Sigmoid colon (tissue), 7 donors: Measurements from ENCODE around the gene CABLES2. TPM values are rescaled to one million over a fixed set of nuclear protein-coding genes. Genes with fewer than 3 reads are reported as not detected.

Source experiments
- DNase-seq: peaks from one replicate; pipeline ENCODE4 v3.0.0-alpha.2; 2019
- H3K27ac ChIP-seq, 4 donors: fragments of 200-600 bp; sonication (generic); one replicate each; pipeline ENCODE4 v1.5.1; 2016 to 2019; ENCODE audit warnings: mild to moderate bottlenecking in 1 of 4
- H3K27me3 ChIP-seq, 3 donors: fragments of 200-600 bp; sonication (generic); one replicate each; pipeline ENCODE4 v1.5.1; 2019; ENCODE audit warnings: mild to moderate bottlenecking in 1 of 3
- H3K36me3 ChIP-seq, 4 donors: fragments of 200-600 bp; sonication (generic); one replicate each; pipeline ENCODE4 v1.5.1; 2016 to 2019
- H3K4me1 ChIP-seq, 4 donors: fragments of 200-600 bp; sonication (generic); one replicate each; pipeline ENCODE4 v1.5.1; 2017 to 2019
- H3K4me3 ChIP-seq, 4 donors: fragments of 200-600 bp; sonication (generic); one replicate each; pipeline ENCODE4 v1.5.1; 2017 to 2019; ENCODE audit warnings: mild to moderate bottlenecking in 2 of 4, moderate library complexity in 1 of 4
- H3K9me3 ChIP-seq, 4 donors: fragments of 200-600 bp in 3 of 4; sonication (generic) in 3 of 4; one replicate each; pipeline versions ENCODE4 v1.5.1 to v1.6.1; 2013 to 2019
- CTCF ChIP-seq, 4 experiments: fragments of 450-650 bp in 3 of 4; fragments of 200-600 bp in 1 of 4; IDR thresholded peaks; one replicate each; pipeline ENCODE4 v1.5.1; 2016 to 2019; ENCODE audit warnings: antibody characterized with exemption in 4 of 4, mild to moderate bottlenecking in 3 of 4, moderate library complexity in 2 of 4
- EP300 ChIP-seq, 4 donors: sonication (generic); formaldehyde crosslinking; IDR thresholded peaks; one replicate each; pipeline ENCODE4 v1.6.1; 2017; ENCODE audit warnings: antibody characterized with exemption in 4 of 4
- POLR2A ChIP-seq, 2 donors: fragments of 450-650 bp; IDR thresholded peaks; one replicate each; pipeline ENCODE4 v1.6.1; 2016; ENCODE audit warnings: antibody characterized with exemption in 2 of 2, mild to moderate bottlenecking in 2 of 2, moderate library complexity in 2 of 2
- POLR2AphosphoS5 ChIP-seq, 4 donors: sonication (generic); formaldehyde crosslinking; IDR thresholded peaks; one replicate each; pipeline ENCODE4 v1.6.1; 2017; ENCODE audit warnings: antibody characterized with exemption in 4 of 4
- WGBS, 2 donors: extraction: QIAGEN DNeasy Blood & Tissue Kit; methylation state at CpG; one replicate each; pipeline ENCODE4 v1.1.7; 2013; 5-methylcytosine and 5-hydroxymethylcytosine counted together
- intact Hi-C: fragments of 100-400 bp; cut with DNase I; formaldehyde crosslinking; loops from one replicate; pipeline ENCODE4 v1.15.1; 2023
- polyA plus RNA-seq, 3 donors: library from polyadenylated mRNA; stranded (reverse); fragments of 200-250 nt; gene quantifications; one replicate each; pipeline ENCODE4 v1.2.3, GENCODE V29; 2013
- total RNA-seq, 4 donors: library from RNA; depleted of rRNA; stranded (reverse); fragments of >200 nt; gene quantifications; one replicate each; pipeline ENCODE4 v1.1.0, GENCODE V29; 2016
- donor health status: healthy with polysubstance abuse.
- donor health status: Bipolar disorder and iron deficiency.
- donor health status: healthy.

Gene CABLES2
- total and polyA plus RNA-seq, 7 donors: 1.8 to 6.9 (median 3.6) TPM

- Histone ChIP-seq H3K36me3 (peaks cover 0 to 15% (median 3%) of the 10 kb centered on the region in 4 donors), H3K4me1 (peaks cover 0 to 97% (median 97%) of the 10 kb centered on the region in 4 donors), H3K27ac (peak overlapping the region; percentile 90 to 99 (median 94)), H3K27me3 (no peaks in the 10 kb centered on the region), H3K4me3 (no peak overlapping the region), H3K9me3 (no peaks in the 10 kb centered on the region)
- 78 to 79% methylated on average over 16 of the region's 16 CpGs for WGBS, 2 donors
- no peak for TF ChIP-seq CTCF (IDR thresholded peaks at IDR 0.05)
- TF ChIP-seq POLR2A (IDR thresholded peaks at IDR 0.05): no peak
- TF ChIP-seq EP300 (IDR thresholded peaks at IDR 0.05): no peak
- TF ChIP-seq POLR2AphosphoS5 (IDR thresholded peaks at IDR 0.05): no peak
- no peak for DNase-seq
- intact Hi-C loops: no loop called here
These were observed 48.0 kb downstream of the CABLES2 start for GRCh38 chr20:62359043-62359490.

GRCh38 chr20:62358171-62359042 lies 48.7 kb downstream of the CABLES2 start:
- no peaks in the 10 kb centered on the region for H3K9me3 ChIP-seq
- H3K27me3 ChIP-seq: no peaks in the 10 kb centered on the region
- H3K4me3 ChIP-seq: peak overlapping the region in 1 of 4 donors; percentile 6
- intact Hi-C loops: no loop called here
- peak; percentile 78 for DNase-seq
- peak overlapping the region; percentile 90 to 99 (median 94) for H3K27ac ChIP-seq
- TF ChIP-seq EP300 (IDR thresholded peaks at IDR 0.05): no peak
- no peak for TF ChIP-seq POLR2A (IDR thresholded peaks at IDR 0.05)
- TF ChIP-seq CTCF (IDR thresholded peaks at IDR 0.05): no peak
- TF ChIP-seq POLR2AphosphoS5 (IDR thresholded peaks at IDR 0.05): no peak
- WGBS, 2 donors: 73 to 77% methylated on average over 24 of the region's 24 CpGs
- peaks cover 0 to 97% (median 97%) of the 10 kb centered on the region in 4 donors for H3K4me1 ChIP-seq
- peaks cover 0 to 15% (median 3%) of the 10 kb centered on the region in 4 donors for H3K36me3 ChIP-seq

GRCh38 chr20:62357681-62358080 lies 49.4 kb downstream of the CABLES2 start:
- peaks cover 0 to 97% (median 97%) of the 10 kb centered on the region in 4 donors for H3K4me1 ChIP-seq
- peak; percentile 76 for DNase-seq
- no peaks in the 10 kb centered on the region for H3K9me3 ChIP-seq
- intact Hi-C loops: no loop called here
- no peaks in the 10 kb centered on the region for H3K27me3 ChIP-seq
- WGBS, 2 donors: 56 to 62% methylated on average over 7 of the region's 7 CpGs
- H3K27ac ChIP-seq: peak overlapping the region; percentile 90 to 99 (median 94)
- peaks cover 0 to 15% (median 3%) of the 10 kb centered on the region in 4 donors for H3K36me3 ChIP-seq
- TF ChIP-seq EP300 (IDR thresholded peaks at IDR 0.05): no peak
- no peak for TF ChIP-seq POLR2A (IDR thresholded peaks at IDR 0.05)
- no peak for TF ChIP-seq CTCF (IDR thresholded peaks at IDR 0.05)
- no peak for TF ChIP-seq POLR2AphosphoS5 (IDR thresholded peaks at IDR 0.05)
- peak overlapping the region in 2 of 4 donors; percentile 27 to 28 for H3K4me3 ChIP-seq

GRCh38 chr20:62357187-62357667 lies 49.9 kb downstream of the CABLES2 start:
- H3K4me1 ChIP-seq: peaks cover 0 to 97% (median 97%) of the 10 kb centered on the region in 4 donors
- peak overlapping the region in 3 of 4 donors; percentile 18 to 28 (median 27) for H3K4me3 ChIP-seq
- TF ChIP-seq POLR2AphosphoS5 (IDR thresholded peaks at IDR 0.05) (peak in 3 of 4 donors; percentile 18 to 52 (median 51)), POLR2A (IDR thresholded peaks at IDR 0.05) (no peak), CTCF (IDR thresholded peaks at IDR 0.05) (no peak), EP300 (IDR thresholded peaks at IDR 0.05) (no peak)
- H3K27ac ChIP-seq: peak overlapping the region; percentile 90 to 99 (median 94)
- H3K9me3 ChIP-seq: no peaks in the 10 kb centered on the region
- intact Hi-C loops: no loop called here
- peak; percentile 89 for DNase-seq
- WGBS, 2 donors: 44% methylated on average over 25 of the region's 25 CpGs
- H3K36me3 ChIP-seq: peaks cover 0 to 17% (median 4%) of the 10 kb centered on the region in 4 donors
- no peaks in the 10 kb centered on the region for H3K27me3 ChIP-seq
